Right cardiac atrium (tissue), 5 donors: ENCODE data around the gene EEFSEC. TPM values are rescaled to one million over a fixed set of nuclear protein-coding genes. Genes with fewer than 3 reads are reported as not detected.

ENCODE experiments used
- ATAC-seq, 2 donors: fragments of 200-7000 bp; cut with Tn5 transposase; one replicate each; pipeline versions ENCODE4 v1.8.0 to v1.9.1; 2020; ENCODE audit warnings: moderate library complexity in 2 of 2, mild to moderate bottlenecking in 1 of 2
- DNase-seq, 3 donors: peaks; one replicate each; pipeline ENCODE4 v3.0.0-alpha.2; 2020
- H3K27ac ChIP-seq: one replicate; pipeline ENCODE4 v1.5.1; 2013; ENCODE audit warnings: mild to moderate bottlenecking, low read length, control low read depth, moderate library complexity
- H3K27me3 ChIP-seq: one replicate; pipeline ENCODE4 v1.6.1; 2013; ENCODE audit not compliant: control insufficient read depth, insufficient read depth
- H3K4me1 ChIP-seq: one replicate; pipeline ENCODE4 v1.6.1; 2013; ENCODE audit warnings: low read length; ENCODE audit not compliant: control insufficient read depth, insufficient read depth
- H3K4me3 ChIP-seq: one replicate; pipeline ENCODE4 v1.5.1; 2013; ENCODE audit warnings: low read length, control low read depth
- H3K9me3 ChIP-seq: one replicate; pipeline ENCODE4 v1.6.1; 2013; ENCODE audit warnings: low read length; ENCODE audit not compliant: control insufficient read depth
- WGBS: extraction: QIAGEN DNeasy Blood & Tissue Kit; methylation state at CpG from one replicate; pipeline ENCODE4 v1.1.7; 2013; 5-methylcytosine and 5-hydroxymethylcytosine counted together
- intact Hi-C, 4 donors: fragments of 100-400 bp; cut with DNase I; formaldehyde crosslinking; loops; one replicate each; pipeline versions ENCODE4 v1.11.0 to v1.14.0; 2022 to 2023
- polyA plus RNA-seq: library from polyadenylated mRNA; stranded (reverse); fragments of 200-250 nt; gene quantifications from one replicate; pipeline ENCODE4 v1.2.3, GENCODE V29; 2013
- total RNA-seq, 4 donors: library from RNA; stranded (reverse); fragmentation: NEBNext Ultra II Directional; extraction: Animal tissue kit (Norgen Biotek cat#: 25700); gene quantifications; one replicate each; pipeline ENCODE4 v1.2.1, GENCODE V29; 2021
- donor health status: healthy with polysubstance abuse.
- donor health status: DM: no; HTN: yes; CAD: no.
- donor health status: DM: no; HTN: no; CAD: no.
- donor health status: DM: no; HTN: yes; CAD: no; lungs with severe emphysema.
- donor health status: DM: yes; HTN: yes; CAD: no.

EEFSEC gene
- total and polyA plus RNA-seq, 5 donors: 14.7 to 17.6 (median 15.6) TPM

GRCh38 chr3:128245460-128245859 lies 92.2 kb downstream of the EEFSEC start:
- no peak for ATAC-seq

GRCh38 chr3:128247666-128248409 lies 94.6 kb downstream of the EEFSEC start:
- ATAC-seq: no peak
- 88% methylated on average over 6 of the region's 6 CpGs for WGBS
- Histone ChIP-seq H3K4me1 (no peaks in the 10 kb centered on the region), H3K27me3 (no peaks in the 10 kb centered on the region), H3K4me3 (no peak overlapping the region), H3K9me3 (no peaks in the 10 kb centered on the region), H3K27ac (no peak overlapping the region)
- DNase-seq: no peak
- intact Hi-C loops: no loop called here

More at GRCh38 chr3:128245460-128245859, 92.2 kb downstream of the EEFSEC start:
- no peaks in the 10 kb centered on the region for H3K4me1 ChIP-seq
- H3K4me3 ChIP-seq: no peak overlapping the region
- DNase-seq: no peak
- intact Hi-C loops: no loop called here
- no peaks in the 10 kb centered on the region for H3K27me3 ChIP-seq
- 71% methylated on average over 5 of the region's 5 CpGs for WGBS
- H3K9me3 ChIP-seq: no peaks in the 10 kb centered on the region
- no peak overlapping the region for H3K27ac ChIP-seq

GRCh38 chr3:128252083-128252482 lies 98.8 kb downstream of the EEFSEC start:
- Histone ChIP-seq H3K9me3 (no peaks in the 10 kb centered on the region), H3K27me3 (no peaks in the 10 kb centered on the region), H3K4me1 (no peaks in the 10 kb centered on the region), H3K4me3 (no peak overlapping the region), H3K27ac (no peak overlapping the region)
- intact Hi-C loops: no loop called here
- ATAC-seq: no peak
- no peak for DNase-seq
- WGBS: 92% methylated on average over 3 of the region's 3 CpGs

- no peak overlapping the region for H3K4me3 ChIP-seq
- H3K27ac ChIP-seq: no peak overlapping the region
- WGBS: 76% methylated on average over 7 of the region's 7 CpGs
- H3K4me1 ChIP-seq: no peaks in the 10 kb centered on the region
- no peaks in the 10 kb centered on the region for H3K27me3 ChIP-seq
- no peak for DNase-seq
- intact Hi-C loops: no loop called here
- no peaks in the 10 kb centered on the region for H3K9me3 ChIP-seq
- ATAC-seq: peak; percentile 75 to 80
Measured at GRCh38 chr3:128253150-128253549, 99.9 kb downstream of the EEFSEC start.

- Histone ChIP-seq H3K27me3 (no peaks in the 10 kb centered on the region), H3K9me3 (no peaks in the 10 kb centered on the region), H3K4me3 (no peak overlapping the region), H3K4me1 (no peaks in the 10 kb centered on the region), H3K27ac (no peak overlapping the region)
- 99% methylated on average over 7 of the region's 7 CpGs for WGBS
- ATAC-seq (no peak), DNase-seq (no peak)
- intact Hi-C loops: no loop called here
Measured at GRCh38 chr3:128254066-128254590, 100.8 kb downstream of the EEFSEC start.

- no peak overlapping the region for H3K4me3 ChIP-seq
- no peak for ATAC-seq
- no peak overlapping the region for H3K27ac ChIP-seq
- 94% methylated on average over 5 of the region's 5 CpGs for WGBS
- no peaks in the 10 kb centered on the region for H3K27me3 ChIP-seq
- no peak for DNase-seq
- no peaks in the 10 kb centered on the region for H3K4me1 ChIP-seq
- no peaks in the 10 kb centered on the region for H3K9me3 ChIP-seq
- intact Hi-C loops: no loop called here
Measured at GRCh38 chr3:128254967-128255366, 101.7 kb downstream of the EEFSEC start.

- Histone ChIP-seq H3K4me1 (no peaks in the 10 kb centered on the region), H3K9me3 (no peaks in the 10 kb centered on the region), H3K4me3 (no peak overlapping the region), H3K27me3 (no peaks in the 10 kb centered on the region), H3K27ac (no peak overlapping the region)
- ATAC-seq (no peak), DNase-seq (no peak)
- intact Hi-C loops: no loop called here
- WGBS: 71% methylated on average over 2 of the region's 2 CpGs
Measured at GRCh38 chr3:128256131-128256530, 102.8 kb downstream of the EEFSEC start.

GRCh38 chr3:128257632-128258031 lies 104.4 kb downstream of the EEFSEC start:
- Histone ChIP-seq H3K4me3 (no peak overlapping the region), H3K27me3 (no peaks in the 10 kb centered on the region), H3K4me1 (no peaks in the 10 kb centered on the region), H3K27ac (no peak overlapping the region), H3K9me3 (no peaks in the 10 kb centered on the region)
- ATAC-seq: no peak
- intact Hi-C loops: no loop called here
- 94% methylated on average over 6 of the region's 6 CpGs for WGBS
- DNase-seq: no peak

GRCh38 chr3:128260275-128260674 lies 107.0 kb downstream of the EEFSEC start:
- DNase-seq: no peak
- intact Hi-C loops: no loop called here
- Histone ChIP-seq H3K4me3 (no peak overlapping the region), H3K27me3 (no peaks in the 10 kb centered on the region), H3K27ac (no peak overlapping the region), H3K4me1 (no peaks in the 10 kb centered on the region), H3K9me3 (no peaks in the 10 kb centered on the region)
- WGBS: 92% methylated on average over 1 of the region's 1 CpG
- no peak for ATAC-seq

- intact Hi-C loops: no loop called here
- no peaks in the 10 kb centered on the region for H3K4me1 ChIP-seq
- H3K4me3 ChIP-seq: no peak overlapping the region
- ATAC-seq: no peak
- DNase-seq: no peak
- 94% methylated on average over 3 of the region's 3 CpGs for WGBS
- no peak overlapping the region for H3K27ac ChIP-seq
- no peaks in the 10 kb centered on the region for H3K9me3 ChIP-seq
- H3K27me3 ChIP-seq: no peaks in the 10 kb centered on the region
Measured at GRCh38 chr3:128262457-128262856, 109.2 kb downstream of the EEFSEC start.

- DNase-seq: no peak
- Histone ChIP-seq H3K27me3 (no peaks in the 10 kb centered on the region), H3K27ac (no peak overlapping the region), H3K4me3 (no peak overlapping the region), H3K4me1 (no peaks in the 10 kb centered on the region), H3K9me3 (no peaks in the 10 kb centered on the region)
- WGBS: 82% methylated on average over 8 of the region's 8 CpGs
- intact Hi-C loops: no loop called here
- no peak for ATAC-seq
Measured at GRCh38 chr3:128263118-128263517, 109.8 kb downstream of the EEFSEC start.
